Testis (tissue), 2 donors: Measurements from ENCODE around the gene TMEM40.

ENCODE experiments used
- CTCF ChIP-seq, 3 experiments: fragments of 450-650 bp in 2 of 3; fragments of 200-600 bp in 1 of 3; sonication (generic) in 1 of 3; IDR thresholded peaks; one replicate each; pipeline ENCODE4 v1.5.1; 2016 to 2019; ENCODE audit warnings: antibody characterized with exemption in 3 of 3, mild to moderate bottlenecking in 2 of 3, moderate library complexity in 1 of 3
- POLR2A ChIP-seq: fragments of 450-650 bp; IDR thresholded peaks from one replicate; pipeline ENCODE4 v1.6.1; 2017; ENCODE audit warnings: antibody characterized with exemption, mild to moderate bottlenecking, moderate library complexity

DNA sequence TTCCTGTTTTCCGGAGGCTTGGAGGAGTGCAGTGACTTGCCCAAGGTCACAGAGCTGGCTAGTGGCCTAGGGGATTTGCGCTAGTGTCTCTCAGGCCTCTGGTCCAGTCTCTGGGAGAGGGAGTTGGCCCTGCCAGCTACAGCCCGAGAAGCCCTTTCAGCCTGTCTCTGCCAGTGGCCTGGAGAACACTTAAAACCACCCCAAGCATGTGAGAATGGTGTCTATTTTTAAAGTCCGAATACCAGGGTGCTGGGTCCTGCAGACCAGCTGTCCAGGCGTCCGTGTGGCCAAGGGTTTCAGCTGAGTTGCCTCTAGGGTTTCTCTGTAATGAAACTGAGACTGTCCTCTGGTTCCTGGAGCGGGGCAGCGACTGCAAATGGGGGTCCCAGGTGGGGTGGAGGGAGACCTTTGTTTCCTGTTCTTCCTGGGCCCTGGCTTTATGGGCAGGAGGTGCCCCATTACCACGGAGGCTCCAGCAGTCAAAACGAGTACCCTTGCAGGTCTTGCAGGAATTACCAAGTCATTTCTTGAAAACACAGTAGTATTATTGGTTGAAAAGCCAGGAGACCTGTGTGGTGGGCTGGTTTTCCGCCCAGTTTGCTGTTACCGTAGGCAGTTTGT is 39.6 kb upstream of the TMEM40 start:
- TF ChIP-seq CTCF (IDR thresholded peaks at IDR 0.05) (no peak), POLR2A (no peak)
